ENCODE measurements around the gene NMRAL1.

The NMRAL1 gene

DNA sequence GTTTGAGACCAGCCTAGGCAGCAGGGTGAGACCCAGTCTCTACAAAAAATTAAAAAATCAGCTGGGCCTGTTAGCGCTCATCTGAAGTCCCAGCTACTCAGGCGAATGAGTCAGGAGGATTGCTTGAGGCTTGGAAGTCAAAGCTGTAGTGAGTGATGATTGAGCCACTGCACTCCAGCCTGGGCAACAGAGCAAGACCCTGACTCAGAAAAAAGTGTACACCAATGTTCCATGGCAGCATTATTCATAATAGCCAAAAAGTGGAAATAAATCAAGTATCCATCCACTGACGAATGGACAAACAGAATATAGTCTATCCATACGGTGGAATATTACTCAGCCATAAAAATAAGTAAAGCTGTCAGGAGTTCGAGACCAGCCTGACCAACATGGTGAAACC, 2.6 kb downstream of the NMRAL1 start:
- Histone ChIP-seq H4K20me1 (peaks cover 10% of the 10 kb centered on the region; the same call in 1 of the 2 replicates), H3K27ac (no peak overlapping the region), H3K4me3 (no peak overlapping the region), H3K9ac (no peak overlapping the region), H3K36me3 (peaks cover 42% of the 10 kb centered on the region), H3K27me3 (no peaks in the 10 kb centered on the region), H3K4me2 (no peak overlapping the region), H3K9me3 (no peaks in the 10 kb centered on the region), H3K4me1 (peaks cover 32% of the 10 kb centered on the region)
- TF ChIP-seq Cebpa-rat (IDR thresholded peaks at IDR 0.05) = no peak

DNA sequence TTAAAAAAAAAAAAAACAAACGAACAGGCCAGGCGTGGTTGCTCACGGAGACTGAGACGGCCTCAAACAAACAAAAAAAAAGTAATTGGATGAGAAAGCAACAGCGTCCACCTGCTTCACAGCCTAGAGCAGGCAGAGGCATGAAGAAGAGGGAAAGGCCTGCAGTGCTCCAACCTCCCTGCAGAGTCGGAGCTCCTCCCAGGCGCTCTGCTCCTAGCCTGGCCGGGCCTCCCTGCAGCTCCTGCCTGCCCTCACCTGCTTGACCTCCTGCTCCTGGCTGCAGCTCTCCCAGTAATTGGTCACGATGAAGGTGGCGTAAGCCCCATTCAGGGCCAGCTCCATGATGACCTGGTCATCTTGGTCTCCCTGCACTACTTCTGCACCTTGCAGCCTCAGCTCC, 5.5 kb downstream of the NMRAL1 start:
- H4K20me1 ChIP-seq = 0 out of 2 replicates have a peak, but pooled peaks cover 9% of the 10 kb centered on the region

DNA sequence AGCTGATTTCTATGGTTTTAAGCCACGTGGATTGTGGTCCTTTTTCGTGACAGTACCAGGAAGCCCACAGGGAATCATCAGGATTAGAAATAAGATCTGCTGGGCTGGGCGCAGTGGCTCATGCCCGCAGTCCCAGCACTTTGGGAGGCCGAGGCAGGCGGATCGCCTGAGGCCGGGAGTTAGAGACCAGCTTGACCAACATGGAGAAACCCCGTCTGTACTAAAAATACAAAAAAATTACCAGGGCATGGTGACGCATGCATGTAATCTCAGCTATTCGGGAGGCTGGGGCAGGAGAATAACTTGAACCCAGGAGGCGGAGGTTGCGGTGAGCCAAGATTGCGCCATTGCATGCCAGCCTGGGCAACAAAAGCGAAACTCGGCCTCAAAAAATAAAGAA, 6.5 kb downstream of the NMRAL1 start:
- Histone ChIP-seq H3K9me3 (no peaks in the 10 kb centered on the region), H4K20me1 (peaks cover 19% of the 10 kb centered on the region; the same call in 1 of the 2 replicates), H3K4me3 (no peak overlapping the region), H3K4me2 (no peak overlapping the region), H3K9ac (no peak overlapping the region), H3K4me1 (peaks cover 6% of the 10 kb centered on the region), H3K27me3 (no peaks in the 10 kb centered on the region), H3K27ac (no peak overlapping the region), H3K36me3 (peaks cover 82% of the 10 kb centered on the region)
- TF ChIP-seq Cebpa-rat (IDR thresholded peaks at IDR 0.05) = no peak

More for the DNA sequence above, 5.5 kb downstream of the NMRAL1 start:
- Histone ChIP-seq H3K4me2 (no peak overlapping the region), H3K27ac (no peak overlapping the region), H3K36me3 (peaks cover 71% of the 10 kb centered on the region), H3K4me1 (peaks cover 17% of the 10 kb centered on the region), H3K9ac (no peak overlapping the region), H3K27me3 (no peaks in the 10 kb centered on the region), H3K9me3 (no peaks in the 10 kb centered on the region), H3K4me3 (no peak overlapping the region)
- no peak for TF ChIP-seq Cebpa-rat (IDR thresholded peaks at IDR 0.05)

DNA sequence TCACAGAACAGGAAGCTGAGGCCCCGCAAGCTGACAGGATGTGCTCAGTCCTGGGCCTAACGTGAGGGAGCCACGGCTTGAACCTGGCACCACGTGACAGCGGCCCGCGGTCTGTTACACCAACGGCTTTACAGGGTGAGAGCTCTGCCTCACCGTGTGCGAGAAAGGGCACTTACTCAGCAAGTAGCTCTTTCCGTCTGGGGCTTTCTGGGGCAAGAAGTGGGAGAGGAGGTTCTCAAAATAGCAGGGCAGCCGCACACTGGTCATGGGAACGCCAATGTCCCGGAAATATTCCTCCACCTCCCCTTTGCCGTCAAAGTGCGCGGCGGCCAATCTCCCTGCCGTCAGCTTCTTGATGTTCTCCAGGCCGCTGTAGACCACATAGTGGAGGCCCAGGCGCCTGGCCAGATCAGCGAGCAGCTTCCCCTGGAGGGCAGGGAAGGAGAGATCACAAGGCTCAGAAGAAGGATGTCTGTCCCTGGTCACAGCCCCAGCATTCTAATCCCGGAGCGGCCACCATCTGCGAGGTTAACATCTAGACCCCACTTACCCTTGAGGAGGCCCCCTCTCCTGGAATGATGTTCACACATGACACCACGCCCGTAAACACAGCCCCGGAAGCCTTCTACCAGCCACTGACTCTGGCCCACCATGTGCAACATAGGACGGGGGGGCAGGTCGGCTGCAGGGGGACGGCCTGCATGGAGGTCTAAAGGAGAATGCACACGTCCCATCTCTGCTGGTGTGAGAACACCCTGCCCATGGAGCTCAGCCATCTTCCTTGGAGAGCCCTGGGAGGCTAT, 8.2 kb downstream of the NMRAL1 start:
- no peak overlapping the region for H3K27ac ChIP-seq
- H3K4me1 ChIP-seq = no peaks in the 10 kb centered on the region
- no peaks in the 10 kb centered on the region for H3K9me3 ChIP-seq
- peaks cover 19% of the 10 kb centered on the region; the same call in 1 of the 2 replicates for H4K20me1 ChIP-seq
- no peak for TF ChIP-seq Cebpa-rat (IDR thresholded peaks at IDR 0.05)
- no peak overlapping the region for H3K4me3 ChIP-seq
- H3K4me2 ChIP-seq = no peak overlapping the region
- no peaks in the 10 kb centered on the region for H3K27me3 ChIP-seq
- peaks cover 97% of the 10 kb centered on the region for H3K36me3 ChIP-seq
- no peak overlapping the region for H3K9ac ChIP-seq

DNA sequence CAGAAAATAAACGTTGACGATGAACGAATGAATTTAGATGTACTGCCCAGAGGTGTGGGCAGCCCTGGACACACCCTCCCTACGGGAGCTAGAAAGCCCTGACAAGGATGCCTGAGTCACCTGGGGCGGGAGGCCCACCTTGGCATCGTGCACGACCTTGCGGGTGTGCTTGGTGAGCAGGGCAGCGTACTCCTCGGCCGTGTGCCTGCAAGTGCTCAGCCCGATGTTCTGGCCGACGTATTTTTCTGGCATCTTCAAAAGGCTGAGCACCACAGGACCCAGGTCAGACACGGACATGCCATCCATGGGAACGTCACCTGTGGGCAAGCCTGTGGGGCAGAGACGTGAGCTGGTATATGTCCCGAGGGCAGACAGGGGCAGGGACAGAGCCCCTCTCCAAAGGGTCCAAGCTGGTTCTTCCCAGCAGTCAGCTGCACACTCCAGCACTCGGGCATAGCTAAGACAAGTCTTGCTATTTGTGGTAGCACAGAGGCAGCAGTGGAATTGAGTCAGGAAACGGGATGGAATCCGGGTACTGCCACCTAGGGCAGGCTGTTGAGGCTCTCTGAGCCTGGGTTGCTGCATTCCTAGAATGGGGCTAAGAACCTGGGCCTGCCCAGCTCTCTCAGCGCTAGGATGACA, 10.8 kb downstream of the NMRAL1 start:
- Histone ChIP-seq H3K9me3 (no peaks in the 10 kb centered on the region), H4K20me1 (peaks cover 21% of the 10 kb centered on the region; the same call in 1 of the 2 replicates), H3K36me3 (peaks cover 100% of the 10 kb centered on the region), H3K4me3 (no peak overlapping the region), H3K9ac (0 out of 2 replicates have a peak overlapping the region, but pooled peaks have one; percentile 19), H3K4me2 (no peak overlapping the region), H3K27ac (no peak overlapping the region), H3K4me1 (peaks cover 12% of the 10 kb centered on the region), H3K27me3 (no peaks in the 10 kb centered on the region)
- TF ChIP-seq Cebpa-rat (IDR thresholded peaks at IDR 0.05) = no peak

DNA sequence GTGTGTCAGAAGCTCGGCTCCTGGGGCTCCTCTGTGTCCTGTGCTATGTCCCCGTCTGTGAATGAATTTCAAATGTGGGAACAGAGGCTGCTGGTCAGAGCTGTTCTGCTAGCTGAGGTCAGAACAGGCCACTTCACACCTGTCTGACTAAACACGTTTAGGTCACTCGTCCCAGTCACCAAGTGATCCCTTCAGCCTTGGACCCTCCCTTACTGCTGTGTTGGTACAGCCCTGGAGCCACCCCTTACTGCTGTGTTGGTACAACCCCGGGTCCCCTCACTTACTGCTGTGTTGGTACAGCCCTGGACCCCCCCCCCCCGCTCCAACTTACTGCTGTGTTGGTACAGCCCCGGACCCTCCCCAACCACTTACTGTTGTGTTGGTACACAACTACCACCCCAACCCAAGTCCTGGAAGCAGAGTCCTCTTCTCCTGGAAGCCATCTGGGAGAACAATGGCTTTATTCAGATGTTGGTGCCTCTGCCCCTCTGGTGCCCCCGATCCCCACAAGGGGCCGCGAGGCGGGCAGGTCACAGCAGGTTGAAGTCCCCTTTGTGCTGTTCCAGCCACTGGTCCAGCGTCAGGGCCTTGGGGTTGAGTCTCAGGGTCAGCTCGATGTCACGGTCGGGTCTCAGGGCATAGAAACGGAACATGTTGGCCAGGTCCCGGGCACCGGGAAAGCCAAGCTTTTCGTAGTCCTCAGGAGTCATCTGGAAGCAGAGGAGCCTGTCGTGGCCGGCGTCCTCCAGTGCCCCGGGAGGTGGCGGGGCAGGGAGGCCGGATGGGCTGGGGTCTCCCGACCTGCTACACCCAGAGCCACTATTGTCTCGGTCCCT, 13.0 kb downstream of the NMRAL1 start:
- no peak overlapping the region for H3K4me3 ChIP-seq
- H3K27ac ChIP-seq = no peak overlapping the region
- TF ChIP-seq Cebpa-rat (IDR thresholded peaks at IDR 0.05) = no peak
- H3K36me3 ChIP-seq = peaks cover 100% of the 10 kb centered on the region
- no peaks in the 10 kb centered on the region for H3K9me3 ChIP-seq
- H3K9ac ChIP-seq = no peak overlapping the region
- H3K27me3 ChIP-seq = no peaks in the 10 kb centered on the region
- peaks cover 13% of the 10 kb centered on the region for H3K4me1 ChIP-seq
- peaks cover 41% of the 10 kb centered on the region for H4K20me1 ChIP-seq
- H3K4me2 ChIP-seq = no peak overlapping the region

DNA sequence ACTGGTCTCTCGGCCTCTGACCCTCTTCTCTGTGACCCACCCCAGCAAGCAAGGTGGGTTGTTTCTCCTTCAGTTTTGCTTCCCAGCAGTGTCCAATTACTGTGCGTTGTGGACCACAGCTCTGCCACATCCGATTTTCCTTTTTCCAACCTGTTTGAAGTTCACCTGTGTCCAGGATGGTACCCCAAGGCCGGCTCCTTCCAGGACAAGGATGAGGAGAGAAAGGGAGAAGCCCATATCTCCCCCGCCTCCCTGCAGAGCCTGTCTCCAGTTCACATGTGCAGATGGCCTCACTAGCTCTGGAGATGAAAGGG, 13.5 kb downstream of the NMRAL1 start:
- H3K4me1 ChIP-seq = peaks cover 15% of the 10 kb centered on the region
- H3K4me3 ChIP-seq = no peak overlapping the region
- H3K36me3 ChIP-seq = peaks cover 100% of the 10 kb centered on the region
- TF ChIP-seq Cebpa-rat (IDR thresholded peaks at IDR 0.05) = no peak
- no peaks in the 10 kb centered on the region for H3K9me3 ChIP-seq
- H3K27me3 ChIP-seq = no peaks in the 10 kb centered on the region
- H3K27ac ChIP-seq = no peak overlapping the region
- peaks cover 47% of the 10 kb centered on the region for H4K20me1 ChIP-seq
- no peak overlapping the region for H3K4me2 ChIP-seq
- no peak overlapping the region for H3K9ac ChIP-seq

DNA sequence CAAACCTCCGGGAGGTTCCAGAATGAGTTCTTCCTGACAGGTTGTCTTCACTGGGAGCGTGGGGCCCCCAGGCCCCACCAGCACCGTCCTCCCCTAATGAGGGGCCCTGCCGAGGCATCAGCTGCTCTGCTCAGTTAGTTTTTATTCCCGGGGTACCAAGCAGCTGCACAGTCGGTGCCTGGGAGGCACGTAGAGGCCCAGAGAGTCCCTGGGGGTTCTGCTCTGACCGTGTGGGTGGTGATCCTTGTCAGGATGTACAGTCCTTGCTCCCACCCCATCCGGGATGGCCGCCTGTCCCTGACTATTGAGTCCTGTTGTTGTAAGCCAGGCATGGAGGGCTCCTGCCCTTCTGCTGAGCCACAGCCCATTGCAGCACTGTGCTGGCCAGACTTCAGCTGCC, 18.5 kb downstream of the NMRAL1 start:
- TF ChIP-seq Cebpa-rat (IDR thresholded peaks at IDR 0.05) = no peak
- Histone ChIP-seq H3K9ac (no peak overlapping the region), H4K20me1 (peaks cover 73% of the 10 kb centered on the region), H3K9me3 (no peaks in the 10 kb centered on the region), H3K4me1 (peaks cover 24% of the 10 kb centered on the region), H3K4me2 (no peak overlapping the region), H3K36me3 (peaks cover 100% of the 10 kb centered on the region), H3K4me3 (no peak overlapping the region), H3K27me3 (no peaks in the 10 kb centered on the region), H3K27ac (0 out of 2 replicates have a peak overlapping the region, but pooled peaks have one; percentile 16)

DNA sequence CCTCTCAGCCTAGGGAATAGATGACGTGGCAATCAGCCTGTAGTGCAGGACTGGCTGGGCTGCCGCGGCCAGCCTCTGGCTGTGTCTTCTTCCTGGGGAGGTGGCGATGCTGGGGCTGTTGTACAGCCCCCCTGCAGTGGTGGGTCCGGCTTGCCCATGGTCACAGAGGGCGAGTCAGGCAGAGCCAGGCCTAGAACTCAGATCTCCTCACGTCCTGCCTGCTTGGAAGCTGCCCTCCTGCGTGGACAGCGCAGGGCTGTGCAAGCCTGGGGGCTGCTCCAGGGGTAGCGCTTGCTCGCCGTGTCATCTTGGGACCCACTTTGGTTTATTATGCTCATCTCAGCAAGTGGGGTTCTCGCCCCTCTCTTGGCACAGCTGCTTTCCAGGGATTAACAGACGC, 19.3 kb downstream of the NMRAL1 start:
- no peak overlapping the region for H3K4me2 ChIP-seq
- TF ChIP-seq Cebpa-rat (IDR thresholded peaks at IDR 0.05) = no peak
- H3K9ac ChIP-seq = no peak overlapping the region
- no peak overlapping the region for H3K27ac ChIP-seq
- peaks cover 24% of the 10 kb centered on the region for H3K4me1 ChIP-seq
- peaks cover 82% of the 10 kb centered on the region for H4K20me1 ChIP-seq
- no peak overlapping the region for H3K4me3 ChIP-seq
- no peaks in the 10 kb centered on the region for H3K27me3 ChIP-seq
- H3K9me3 ChIP-seq = no peaks in the 10 kb centered on the region
- peaks cover 100% of the 10 kb centered on the region for H3K36me3 ChIP-seq
